ENCODE data around the gene NCR3LG1.

Gene NCR3LG1

DNA sequence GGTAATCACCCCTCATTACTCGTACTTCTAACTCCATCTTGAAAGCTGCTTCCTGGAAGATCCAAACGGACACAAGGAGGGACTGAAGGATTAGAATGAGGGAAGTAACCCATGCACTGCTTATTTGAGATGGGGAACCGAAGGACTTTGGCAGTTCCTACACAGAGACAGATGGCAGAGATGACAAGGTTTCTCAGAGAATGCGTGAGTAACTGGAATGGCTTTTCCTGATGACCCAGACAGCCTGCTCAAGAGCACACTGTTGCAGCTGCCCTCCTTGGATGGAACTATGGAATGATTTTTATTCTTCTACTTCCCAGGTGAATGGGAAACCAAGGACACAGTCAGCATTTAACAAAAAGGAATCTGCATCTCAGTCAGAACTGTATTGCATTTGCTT is 29.6 kb downstream of the NCR3LG1 start:
- Histone ChIP-seq H3K27me3 (ENCODE audit: control insufficient read depth in 1 of 2, insufficient read depth in 1 of 2, low read length in 2 of 2) (peaks cover 11 to 15% of the 10 kb centered on the region in 2 experiments), H3K4ac (ENCODE audit: low read depth in 1 of 2, low read length in 2 of 2) (no peak overlapping the region), H3K9me3 (ENCODE audit: control insufficient read depth, low read length) (no peaks in the 10 kb centered on the region), H3K4me1 (ENCODE audit: control insufficient read depth, insufficient read depth, low read depth, low read length) (no peaks in the 10 kb centered on the region), H2AFZ (ENCODE audit: low read depth, low read length) (no peak overlapping the region), H3K18ac (ENCODE audit: low read depth in 1 of 2, low read length in 2 of 2) (no peak overlapping the region), H3K4me2 (ENCODE audit: low read length, poor library complexity, severe bottlenecking) (no peak overlapping the region), H2BK12ac (ENCODE audit: low read length in 2 of 2) (no peak overlapping the region), H4K91ac (ENCODE audit: low read length) (no peak overlapping the region), H3K23ac (ENCODE audit: low read length in 2 of 2) (no peak overlapping the region), H2BK120ac (ENCODE audit: low read depth, low read length) (no peak overlapping the region), H2BK15ac (ENCODE audit: low read depth, poor library complexity, severe bottlenecking) (no peak overlapping the region), H3K9ac (ENCODE audit: low read length) (no peak overlapping the region), H3K36me3 (ENCODE audit: control insufficient read depth in 1 of 2, insufficient read depth in 2 of 2, low read depth in 1 of 2, low read length in 2 of 2) (peaks cover 0 to 32% of the 10 kb centered on the region in 2 experiments), H2AK5ac (ENCODE audit: low read length, severe bottlenecking) (no peak overlapping the region), H3K14ac (ENCODE audit: low read length in 2 of 2) (no peak overlapping the region), H3K4me3 (ENCODE audit: insufficient read depth in 1 of 2, low read depth in 1 of 2, low read length in 2 of 2) (no peak overlapping the region), H3K27ac (ENCODE audit: low read length, poor library complexity, severe bottlenecking) (no peak overlapping the region), H3K79me1 (replicated peaks; ENCODE audit: low read length, poor library complexity, severe bottlenecking) (no peaks in the 10 kb centered on the region), H2BK5ac (ENCODE audit: low read depth, low read length, poor library complexity, severe bottlenecking) (no peak overlapping the region), H4K8ac (ENCODE audit: low read length) (no peak overlapping the region)
- no peak for DNase-seq
- 62% methylated on average over 4 of the region's 4 CpGs for WGBS

DNA sequence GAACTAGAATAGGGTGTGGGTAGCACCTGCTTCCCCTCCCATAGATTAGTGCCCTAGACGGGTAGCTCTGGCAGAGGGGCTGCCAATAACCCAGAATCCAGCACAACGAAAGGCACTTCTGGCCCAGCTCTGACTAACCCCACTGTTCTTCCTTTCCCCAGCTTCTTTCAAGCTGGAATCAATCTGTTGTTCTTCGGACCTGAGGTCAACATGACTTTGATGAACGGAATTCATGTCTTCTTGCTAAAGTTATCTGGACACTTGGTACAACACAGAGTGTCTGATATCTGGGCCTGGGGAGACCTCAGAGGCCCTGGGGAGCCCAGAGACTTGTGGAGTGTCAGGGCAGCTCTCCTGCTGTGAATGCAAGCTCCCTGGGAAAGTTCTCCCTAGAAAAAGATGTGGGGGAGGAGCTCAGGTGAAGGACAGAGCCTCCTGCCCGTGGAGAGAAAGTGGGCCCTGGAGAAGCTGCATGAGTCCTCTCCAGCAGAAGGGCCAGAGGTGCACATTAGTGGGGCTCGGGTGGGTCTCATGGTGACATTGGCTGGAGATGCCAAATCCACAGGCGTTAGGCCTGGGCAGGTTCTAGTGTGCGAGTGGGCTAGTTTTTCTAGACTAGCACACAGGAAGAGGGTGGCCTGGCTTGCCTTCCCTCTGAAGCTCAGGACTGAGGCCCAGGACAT is 30.6 kb downstream of the NCR3LG1 start:
- H4K91ac ChIP-seq (ENCODE audit: low read length) = no peak overlapping the region

DNA sequence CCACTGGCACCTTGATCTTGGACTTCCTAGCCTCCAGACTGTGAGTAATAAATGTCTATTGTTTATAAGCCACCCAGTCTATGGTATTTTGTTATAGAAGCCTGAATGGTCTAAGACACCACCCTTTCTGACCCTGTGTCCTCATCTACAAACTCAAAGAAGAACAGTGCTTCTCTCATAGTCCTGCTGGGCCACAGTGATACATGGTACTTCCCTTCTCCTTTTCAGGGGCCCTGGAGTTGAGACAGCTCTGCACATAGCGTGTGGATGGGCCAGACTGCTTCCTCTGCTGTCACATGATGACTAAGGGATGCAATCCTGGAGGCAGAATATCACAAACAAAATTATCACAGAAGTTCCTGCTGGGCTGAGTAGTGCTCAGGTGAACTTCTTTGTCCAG is 31.9 kb downstream of the NCR3LG1 start:
- no peak overlapping the region for H4K8ac ChIP-seq (ENCODE audit: low read length)
- H2BK5ac ChIP-seq (ENCODE audit: low read depth, low read length, poor library complexity, severe bottlenecking) = no peak overlapping the region
- H3K27ac ChIP-seq (ENCODE audit: low read length, poor library complexity, severe bottlenecking) = no peak overlapping the region
- peaks cover 21 to 25% of the 10 kb centered on the region in 2 experiments for H3K27me3 ChIP-seq (ENCODE audit: control insufficient read depth in 1 of 2, insufficient read depth in 1 of 2, low read length in 2 of 2)
- 86% methylated on average over 1 of the region's 1 CpG for WGBS
- peaks cover under 1% of the 10 kb centered on the region for H3K4me1 ChIP-seq (ENCODE audit: control insufficient read depth, insufficient read depth, low read depth, low read length)
- no peaks in the 10 kb centered on the region for H3K79me1 ChIP-seq (replicated peaks; ENCODE audit: low read length, poor library complexity, severe bottlenecking)
- H3K14ac ChIP-seq (ENCODE audit: low read length in 2 of 2) = no peak overlapping the region
- no peak overlapping the region for H3K4ac ChIP-seq (ENCODE audit: low read depth in 1 of 2, low read length in 2 of 2)
- H3K9ac ChIP-seq (ENCODE audit: low read length) = no peak overlapping the region
- no peak overlapping the region for H2BK120ac ChIP-seq (ENCODE audit: low read depth, low read length)
- no peak overlapping the region for H3K18ac ChIP-seq (ENCODE audit: low read depth in 1 of 2, low read length in 2 of 2)
- peak overlapping the region; percentile 47 for H4K91ac ChIP-seq (ENCODE audit: low read length)
- H2AK5ac ChIP-seq (ENCODE audit: low read length, severe bottlenecking) = no peak overlapping the region
- peaks cover 0 to 11% of the 10 kb centered on the region in 2 experiments for H3K36me3 ChIP-seq (ENCODE audit: control insufficient read depth in 1 of 2, insufficient read depth in 2 of 2, low read depth in 1 of 2, low read length in 2 of 2)
- no peak overlapping the region for H3K23ac ChIP-seq (ENCODE audit: low read length in 2 of 2)
- H3K9me3 ChIP-seq (ENCODE audit: control insufficient read depth, low read length) = no peaks in the 10 kb centered on the region
- peak; percentile 46 for DNase-seq
- no peak overlapping the region for H3K4me3 ChIP-seq (ENCODE audit: insufficient read depth in 1 of 2, low read depth in 1 of 2, low read length in 2 of 2)
- no peak overlapping the region for H2BK12ac ChIP-seq (ENCODE audit: low read length in 2 of 2)
- no peak overlapping the region for H3K4me2 ChIP-seq (ENCODE audit: low read length, poor library complexity, severe bottlenecking)
- no peak overlapping the region for H2BK15ac ChIP-seq (ENCODE audit: low read depth, poor library complexity, severe bottlenecking)
- no peak overlapping the region for H2AFZ ChIP-seq (ENCODE audit: low read depth, low read length)

More for the DNA sequence above, 30.6 kb downstream of the NCR3LG1 start:
- Histone ChIP-seq H2BK15ac (ENCODE audit: low read depth, poor library complexity, severe bottlenecking) (no peak overlapping the region), H3K9me3 (ENCODE audit: control insufficient read depth, low read length) (no peaks in the 10 kb centered on the region), H3K4me2 (ENCODE audit: low read length, poor library complexity, severe bottlenecking) (no peak overlapping the region), H2AFZ (ENCODE audit: low read depth, low read length) (no peak overlapping the region), H3K18ac (ENCODE audit: low read depth in 1 of 2, low read length in 2 of 2) (no peak overlapping the region), H3K27ac (ENCODE audit: low read length, poor library complexity, severe bottlenecking) (no peak overlapping the region), H3K4ac (ENCODE audit: low read depth in 1 of 2, low read length in 2 of 2) (no peak overlapping the region), H2BK12ac (ENCODE audit: low read length in 2 of 2) (no peak overlapping the region), H2AK5ac (ENCODE audit: low read length, severe bottlenecking) (no peak overlapping the region), H3K4me1 (ENCODE audit: control insufficient read depth, insufficient read depth, low read depth, low read length) (no peaks in the 10 kb centered on the region), H3K27me3 (ENCODE audit: control insufficient read depth in 1 of 2, insufficient read depth in 1 of 2, low read length in 2 of 2) (peaks cover 14 to 16% of the 10 kb centered on the region in 2 experiments), H3K9ac (ENCODE audit: low read length) (no peak overlapping the region), H2BK5ac (ENCODE audit: low read depth, low read length, poor library complexity, severe bottlenecking) (no peak overlapping the region), H3K4me3 (ENCODE audit: insufficient read depth in 1 of 2, low read depth in 1 of 2, low read length in 2 of 2) (no peak overlapping the region), H3K79me1 (replicated peaks; ENCODE audit: low read length, poor library complexity, severe bottlenecking) (no peaks in the 10 kb centered on the region), H2BK120ac (ENCODE audit: low read depth, low read length) (no peak overlapping the region), H4K8ac (ENCODE audit: low read length) (no peak overlapping the region), H3K36me3 (ENCODE audit: control insufficient read depth in 1 of 2, insufficient read depth in 2 of 2, low read depth in 1 of 2, low read length in 2 of 2) (peaks cover 0 to 22% of the 10 kb centered on the region in 2 experiments), H3K14ac (ENCODE audit: low read length in 2 of 2) (no peak overlapping the region), H3K23ac (ENCODE audit: low read length in 2 of 2) (no peak overlapping the region)
- WGBS = 78% methylated on average over 8 of the region's 8 CpGs
- DNase-seq = no peak

DNA sequence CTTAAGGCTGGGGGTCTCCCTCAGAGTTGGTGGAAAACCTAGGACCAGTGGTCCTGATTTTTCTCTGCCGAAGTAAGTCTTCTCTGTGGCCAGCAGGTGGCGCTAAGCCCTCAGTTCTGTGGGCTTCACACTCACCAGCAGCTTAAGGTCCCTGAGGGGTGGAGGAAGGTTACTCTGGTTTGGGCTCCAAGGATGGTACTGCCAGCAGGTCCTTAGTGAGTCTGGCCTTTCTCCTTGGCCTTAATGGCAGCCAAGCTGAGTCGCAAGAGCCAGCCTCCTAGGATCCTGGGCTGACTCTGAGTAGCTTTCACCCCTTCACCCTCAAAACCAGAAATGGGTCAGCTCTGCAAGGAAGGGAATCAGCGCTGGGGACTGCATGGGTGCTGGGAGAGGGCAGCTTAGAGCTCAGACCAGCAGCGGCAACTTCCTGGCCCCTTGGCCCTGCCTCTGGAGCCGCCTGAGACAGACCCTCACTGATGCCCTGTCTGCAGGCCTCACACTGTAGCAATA is 32.5 kb downstream of the NCR3LG1 start:
- peaks cover 0 to 7% of the 10 kb centered on the region in 2 experiments for H3K36me3 ChIP-seq (ENCODE audit: control insufficient read depth in 1 of 2, insufficient read depth in 2 of 2, low read depth in 1 of 2, low read length in 2 of 2)
- no peak overlapping the region for H3K18ac ChIP-seq (ENCODE audit: low read depth in 1 of 2, low read length in 2 of 2)
- H3K9me3 ChIP-seq (ENCODE audit: control insufficient read depth, low read length) = no peaks in the 10 kb centered on the region
- DNase-seq = peak; percentile 81
- no peak overlapping the region for H4K8ac ChIP-seq (ENCODE audit: low read length)
- no peak overlapping the region for H4K91ac ChIP-seq (ENCODE audit: low read length)
- H3K14ac ChIP-seq (ENCODE audit: low read length in 2 of 2) = no peak overlapping the region
- peaks cover 6% of the 10 kb centered on the region for H3K4me1 ChIP-seq (ENCODE audit: control insufficient read depth, insufficient read depth, low read depth, low read length)
- H3K79me1 ChIP-seq (replicated peaks; ENCODE audit: low read length, poor library complexity, severe bottlenecking) = no peaks in the 10 kb centered on the region
- 41% methylated on average over 6 of the region's 6 CpGs for WGBS
- peaks cover 21 to 28% of the 10 kb centered on the region in 2 experiments for H3K27me3 ChIP-seq (ENCODE audit: control insufficient read depth in 1 of 2, insufficient read depth in 1 of 2, low read length in 2 of 2)
- H3K4me3 ChIP-seq (ENCODE audit: insufficient read depth in 1 of 2, low read depth in 1 of 2, low read length in 2 of 2) = no peak overlapping the region
- H2BK120ac ChIP-seq (ENCODE audit: low read depth, low read length) = no peak overlapping the region
- no peak overlapping the region for H3K23ac ChIP-seq (ENCODE audit: low read length in 2 of 2)
- no peak overlapping the region for H3K9ac ChIP-seq (ENCODE audit: low read length)
- no peak overlapping the region for H2AK5ac ChIP-seq (ENCODE audit: low read length, severe bottlenecking)
- no peak overlapping the region for H2BK12ac ChIP-seq (ENCODE audit: low read length in 2 of 2)
- no peak overlapping the region for H2BK5ac ChIP-seq (ENCODE audit: low read depth, low read length, poor library complexity, severe bottlenecking)
- H3K4ac ChIP-seq (ENCODE audit: low read depth in 1 of 2, low read length in 2 of 2) = no peak overlapping the region
- no peak overlapping the region for H3K27ac ChIP-seq (ENCODE audit: low read length, poor library complexity, severe bottlenecking)
- no peak overlapping the region for H2AFZ ChIP-seq (ENCODE audit: low read depth, low read length)
- H3K4me2 ChIP-seq (ENCODE audit: low read length, poor library complexity, severe bottlenecking) = no peak overlapping the region
- no peak overlapping the region for H2BK15ac ChIP-seq (ENCODE audit: low read depth, poor library complexity, severe bottlenecking)

Measured in mesenchymal stem cell (in vitro differentiated cells and primary cell).